GM19468 (cell line): ENCODE data around the gene CACNG5.

Source experiments
- ATAC-seq: cut with Tn5 transposase; IDR thresholded peaks from one replicate; pipeline ENCODE4 v1.9.1; 2021; ENCODE audit warnings: mild to moderate bottlenecking, moderate library complexity, moderate number of reproducible peaks; ENCODE audit not compliant: unreplicated experiment; ENCODE audit errors: extremely low read depth

The CACNG5 gene

DNA sequence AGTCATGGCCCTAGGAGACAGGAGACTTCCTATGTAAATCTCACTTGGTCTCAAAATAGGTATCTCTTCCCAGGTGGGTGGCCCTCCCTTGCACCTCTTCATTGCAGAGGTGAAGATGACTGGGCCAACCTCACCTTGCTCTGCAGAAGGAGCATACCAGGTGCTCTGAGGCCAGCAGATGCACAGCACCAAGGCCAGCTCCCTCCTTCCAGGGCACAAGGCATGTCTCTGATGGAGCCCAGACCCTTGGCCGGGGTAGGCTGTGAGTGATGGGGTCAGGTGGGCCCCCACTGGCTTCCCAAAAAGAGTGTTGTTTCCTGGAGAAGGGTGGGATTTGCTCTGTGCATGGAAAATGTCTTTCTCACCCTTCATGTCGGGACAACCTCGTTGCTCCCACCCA lies 12.8 kb downstream of the CACNG5 start:
- no peak for ATAC-seq

DNA sequence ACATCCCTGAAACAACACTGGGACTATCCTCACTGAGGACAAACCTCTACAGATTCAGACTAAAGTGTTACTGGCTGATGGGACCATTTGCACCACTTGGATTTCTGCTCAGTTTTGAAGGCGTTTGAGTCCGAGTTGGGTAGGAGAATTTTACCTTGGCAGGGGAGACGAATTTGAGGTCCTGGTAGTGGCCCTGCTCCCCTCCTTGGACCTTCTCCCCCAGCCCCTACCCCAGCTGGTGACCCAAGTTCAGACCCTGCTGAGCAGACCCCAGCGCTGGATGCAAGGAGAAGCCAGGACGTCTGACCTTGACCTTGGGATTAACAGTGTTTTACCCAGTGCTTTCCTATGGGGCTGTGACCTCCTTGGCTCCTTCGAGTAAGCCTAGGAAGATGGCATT lies 13.6 kb downstream of the CACNG5 start:
- no peak for ATAC-seq

DNA sequence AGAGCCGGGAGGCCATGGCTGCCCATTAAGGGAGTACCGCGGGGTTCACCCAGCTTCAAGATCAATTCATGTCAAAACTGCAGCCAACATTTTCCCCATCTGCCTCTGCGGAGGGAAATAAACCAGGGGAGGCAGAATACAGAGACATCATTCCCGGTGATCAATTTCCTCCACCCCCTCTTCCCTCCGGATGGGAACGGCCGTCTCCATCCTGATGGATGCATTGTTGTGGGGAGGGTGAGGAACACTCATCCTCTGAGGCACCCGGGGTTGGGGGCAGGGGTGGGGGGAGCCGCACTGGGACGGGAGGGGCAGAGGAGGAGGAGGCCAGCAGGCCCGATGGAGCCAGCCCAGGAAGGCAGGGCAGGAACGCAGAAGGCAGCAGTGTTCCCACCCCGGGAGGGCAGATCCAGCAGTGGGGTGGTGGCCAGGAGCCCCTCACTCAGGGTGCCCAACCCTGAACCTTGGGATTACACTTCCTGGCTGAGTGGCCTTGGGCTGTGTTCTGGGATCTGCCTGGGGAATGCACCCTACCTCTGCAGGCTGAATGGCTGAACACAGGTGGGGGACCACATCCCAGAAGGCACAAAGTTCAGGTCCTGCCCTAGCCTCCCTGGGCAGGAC lies 14.2 kb downstream of the CACNG5 start:
- no peak for ATAC-seq

DNA sequence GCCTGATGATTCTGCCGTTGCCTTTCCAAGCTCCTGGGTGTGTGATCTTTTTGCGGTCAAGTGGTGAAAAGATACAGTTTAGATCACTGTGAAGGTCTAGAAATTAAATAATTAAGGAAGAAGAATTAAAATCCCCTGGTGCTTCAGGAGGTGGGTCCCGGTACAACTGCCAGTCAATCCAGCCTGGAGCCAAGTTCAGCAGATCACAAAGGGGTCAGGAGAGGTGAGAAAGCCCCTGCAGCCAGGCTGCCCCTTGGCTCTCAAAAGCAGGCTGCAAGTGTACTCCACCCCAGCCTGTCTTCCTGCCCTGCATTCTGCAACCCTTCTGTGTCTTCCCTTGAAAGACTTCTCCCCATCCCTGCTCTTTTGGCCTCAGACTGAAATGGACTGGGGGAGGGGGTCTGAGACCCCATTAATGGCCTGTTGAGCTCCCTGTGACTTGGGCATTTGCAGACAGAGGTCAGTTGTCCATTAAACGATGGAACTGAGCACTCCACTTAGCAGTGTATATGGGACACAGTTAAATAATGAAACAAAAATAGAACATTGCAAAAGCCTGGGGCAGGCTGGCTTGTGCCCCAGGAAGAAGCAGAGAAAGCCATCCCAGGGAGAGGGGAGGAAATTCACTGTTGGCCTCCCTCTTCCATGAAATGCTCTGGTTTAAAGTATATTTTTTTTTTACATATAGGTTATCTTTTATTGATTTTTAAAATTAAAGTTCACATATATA lies 15.1 kb downstream of the CACNG5 start:
- ATAC-seq = no peak

DNA sequence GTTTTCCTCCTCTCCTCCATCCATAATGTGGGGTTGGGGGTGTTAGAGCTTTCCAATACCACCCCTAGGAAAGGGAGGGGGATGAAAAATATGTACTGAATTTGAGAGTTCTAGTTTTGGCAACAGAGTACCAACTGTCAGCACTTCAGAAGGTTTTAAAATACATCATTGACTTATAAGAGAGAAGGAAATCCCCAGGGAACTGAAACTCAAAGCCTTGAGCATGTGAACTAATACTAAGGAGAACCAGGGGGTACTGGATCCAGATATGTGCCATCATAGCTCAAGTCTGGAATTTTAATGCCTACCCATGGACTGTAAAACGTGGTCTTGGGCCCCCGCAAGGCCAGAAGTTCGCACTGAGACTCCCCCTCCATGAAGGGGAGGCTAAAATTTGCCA lies 15.8 kb downstream of the CACNG5 start:
- no peak for ATAC-seq

DNA sequence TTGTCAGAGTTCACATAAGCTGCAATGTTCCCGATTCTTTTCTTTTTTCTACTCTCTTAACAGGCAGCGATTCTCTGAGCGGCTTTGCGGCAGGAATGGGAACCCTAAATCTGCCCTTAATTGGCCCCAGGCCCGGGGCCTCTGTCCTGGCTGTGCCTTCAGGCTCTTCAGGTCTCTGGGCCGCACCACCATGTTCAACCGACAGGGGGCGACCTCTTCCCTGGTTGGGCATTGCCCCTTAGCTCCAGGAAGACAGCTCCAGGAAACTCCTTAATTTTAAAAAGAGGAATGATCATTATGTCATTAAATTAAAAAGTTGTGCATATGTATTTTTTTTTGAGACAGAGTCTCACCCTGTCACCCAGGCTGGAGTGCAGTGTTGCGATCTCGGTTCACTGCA lies 20.3 kb downstream of the CACNG5 start:
- no peak for ATAC-seq

DNA sequence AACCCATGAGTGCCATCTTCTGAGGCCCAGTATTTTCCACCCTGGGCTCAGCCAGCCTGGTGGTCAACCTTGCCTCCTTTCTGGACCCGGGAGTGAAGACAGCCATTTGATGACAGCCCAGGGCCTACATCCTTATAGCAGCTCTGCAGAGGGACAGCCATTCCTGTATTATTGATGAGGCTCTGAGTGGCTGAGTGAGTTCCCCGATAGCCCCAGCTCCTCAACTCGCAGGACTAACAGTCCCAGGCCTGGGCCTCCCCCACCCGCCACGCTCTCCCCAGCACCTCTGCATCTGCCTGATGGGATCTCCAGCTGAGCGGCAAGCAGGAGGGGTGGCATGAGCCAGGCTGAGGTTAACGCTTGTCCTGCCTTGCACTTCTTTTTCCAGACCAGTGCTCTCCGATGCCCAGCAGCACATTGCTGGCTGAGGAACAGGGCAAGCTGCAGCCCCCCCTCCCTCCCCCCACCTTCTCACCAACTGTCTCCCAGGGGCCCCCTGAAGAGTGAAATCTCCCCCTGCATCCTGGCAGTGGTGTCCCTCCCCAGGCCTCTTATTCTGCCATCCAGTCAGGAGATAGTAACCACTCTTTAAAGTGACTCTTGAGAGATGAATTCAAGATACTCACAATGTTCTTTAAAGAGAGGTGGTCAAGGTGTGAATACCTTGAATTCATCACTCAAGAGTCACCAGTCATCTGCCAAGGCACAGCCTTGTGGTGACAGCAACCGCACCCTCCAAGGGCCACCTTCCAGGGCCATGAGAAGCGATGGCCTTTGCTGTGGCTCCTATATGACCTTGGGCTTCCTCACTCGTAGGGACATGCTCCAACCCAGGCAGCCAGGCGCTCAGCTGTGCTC lies 23.5 kb downstream of the CACNG5 start:
- ATAC-seq = no peak

DNA sequence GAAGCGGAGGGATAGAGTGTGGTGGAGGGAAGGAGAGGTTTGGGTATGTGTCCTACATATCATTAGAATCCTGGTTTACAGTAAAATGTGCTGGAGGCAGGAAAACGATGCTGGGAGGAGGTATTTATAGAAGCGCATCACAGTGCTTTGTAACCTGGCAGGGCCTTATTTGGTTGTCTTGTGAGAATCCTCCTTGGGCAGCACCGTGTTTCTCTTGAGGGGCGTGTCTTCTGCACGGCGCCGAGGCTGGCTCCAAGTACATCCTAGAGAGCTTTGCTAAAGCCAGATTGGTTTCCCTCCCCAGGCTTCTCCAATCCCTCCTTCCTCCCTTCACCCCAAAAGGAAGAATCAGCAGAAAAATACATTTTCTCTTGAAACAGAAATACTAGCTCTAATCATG lies 24.4 kb downstream of the CACNG5 start:
- ATAC-seq = no peak

DNA sequence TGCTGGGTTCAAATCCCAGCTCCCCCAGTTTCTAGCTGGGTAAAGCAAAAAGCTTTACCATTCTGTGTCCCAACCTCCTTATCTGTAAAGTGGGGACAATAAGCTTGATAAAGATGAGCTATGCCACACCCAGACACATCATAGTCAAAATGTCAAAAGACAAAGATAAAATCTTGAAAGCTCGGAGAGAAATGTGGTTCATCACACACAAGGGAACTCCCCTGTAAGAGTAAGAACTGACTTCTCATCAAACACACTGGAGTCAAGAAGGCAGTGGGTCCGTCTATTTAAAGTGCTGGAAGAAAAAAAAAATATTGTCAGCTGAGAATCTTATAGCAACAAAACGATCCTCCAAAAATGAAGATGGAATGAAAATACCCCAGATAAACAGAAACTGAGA lies 25.3 kb downstream of the CACNG5 start:
- ATAC-seq = no peak

DNA sequence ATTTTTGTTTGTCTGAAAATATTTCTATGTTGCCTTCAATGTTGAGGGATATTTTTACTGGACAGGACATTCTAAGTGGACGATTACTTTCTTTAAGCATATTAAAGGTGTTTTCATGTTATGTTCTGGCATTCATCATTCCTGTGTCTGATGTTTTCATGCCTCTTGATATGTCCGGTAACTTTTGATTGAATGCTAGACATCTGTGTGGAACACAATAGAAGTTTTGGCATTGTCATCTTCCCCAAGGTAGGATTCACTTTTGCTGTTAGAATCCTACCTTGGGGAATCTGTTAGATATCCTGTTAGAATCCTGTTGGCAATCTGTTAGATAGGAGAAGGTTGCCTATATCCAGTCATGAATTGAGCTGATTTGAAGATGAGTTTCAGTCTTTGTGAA lies 28.9 kb downstream of the CACNG5 start:
- ATAC-seq = no peak

DNA sequence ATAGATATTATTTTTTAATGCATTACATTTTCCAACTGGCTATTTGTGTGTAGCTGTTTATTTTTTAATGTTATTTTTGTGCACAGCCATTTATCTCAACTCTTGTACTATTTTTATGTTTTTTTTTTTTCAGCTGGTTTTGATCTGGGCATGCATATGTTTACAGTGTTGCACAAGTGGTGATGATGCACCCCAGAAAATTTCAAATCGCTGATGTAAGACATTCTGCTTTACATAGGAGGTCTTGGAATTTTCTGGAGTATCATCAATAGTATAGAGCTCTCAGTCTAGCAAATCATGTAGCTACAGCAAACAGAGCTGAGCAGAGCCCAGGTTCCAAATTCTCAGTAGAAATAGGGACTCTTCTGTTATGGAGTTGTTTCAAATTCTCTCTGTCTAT lies 30.2 kb downstream of the CACNG5 start:
- no peak for ATAC-seq

DNA sequence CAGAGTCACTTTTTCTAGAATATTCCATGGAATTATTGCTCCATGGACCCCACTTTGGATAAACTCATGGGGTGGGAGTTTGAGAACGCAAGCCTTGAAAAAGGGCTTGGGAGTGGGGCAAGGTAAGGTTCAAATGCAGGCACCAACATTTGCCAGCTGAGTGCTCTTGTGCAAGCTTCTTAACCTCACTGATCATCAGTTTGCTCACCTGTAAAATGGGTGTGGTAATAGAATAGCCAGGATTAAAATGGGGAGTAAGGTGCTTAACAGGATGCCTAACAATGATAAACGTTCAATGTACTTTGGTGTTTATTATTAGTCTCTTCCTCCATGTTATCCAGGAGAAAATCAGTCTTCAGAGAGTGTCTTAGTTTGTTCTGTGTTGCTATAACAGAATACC lies 39.0 kb downstream of the CACNG5 start:
- no peak for ATAC-seq

DNA sequence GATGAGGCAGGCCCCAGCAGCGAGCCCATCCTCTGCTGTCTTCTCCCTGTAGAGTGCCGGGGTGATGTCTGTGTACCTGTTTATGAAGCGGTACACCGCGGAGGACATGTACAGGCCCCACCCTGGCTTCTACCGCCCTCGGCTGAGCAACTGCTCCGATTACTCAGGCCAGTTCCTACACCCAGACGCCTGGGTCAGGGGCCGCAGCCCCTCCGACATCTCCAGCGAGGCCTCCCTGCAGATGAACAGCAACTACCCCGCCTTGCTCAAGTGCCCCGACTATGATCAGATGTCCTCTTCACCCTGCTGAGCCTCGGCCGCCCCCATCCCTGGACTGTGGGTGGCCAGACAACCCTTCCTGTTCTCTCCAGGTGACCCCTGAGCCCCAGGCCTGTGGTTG lies 50.0 kb downstream of the CACNG5 start:
- ATAC-seq = no peak

DNA sequence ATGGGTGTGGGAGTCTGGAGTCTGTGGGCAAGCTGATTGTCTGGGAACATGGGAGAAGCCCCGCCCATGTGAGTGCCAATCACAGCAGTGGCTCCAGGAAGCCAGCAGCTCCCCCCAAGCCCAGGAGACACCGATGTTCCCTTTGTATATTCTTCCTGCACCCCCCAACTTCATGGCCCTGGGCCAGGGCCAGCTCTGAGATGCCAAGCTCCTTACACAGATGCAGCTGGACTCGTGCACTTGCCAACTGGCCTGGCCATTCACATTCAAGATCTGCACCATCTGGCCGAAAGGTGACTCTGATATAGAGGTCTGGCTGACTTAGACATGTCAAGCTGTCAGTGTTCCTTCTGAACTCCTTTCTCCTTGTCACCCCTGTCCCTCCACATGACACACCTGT lies 50.5 kb downstream of the CACNG5 start:
- ATAC-seq = no peak

DNA sequence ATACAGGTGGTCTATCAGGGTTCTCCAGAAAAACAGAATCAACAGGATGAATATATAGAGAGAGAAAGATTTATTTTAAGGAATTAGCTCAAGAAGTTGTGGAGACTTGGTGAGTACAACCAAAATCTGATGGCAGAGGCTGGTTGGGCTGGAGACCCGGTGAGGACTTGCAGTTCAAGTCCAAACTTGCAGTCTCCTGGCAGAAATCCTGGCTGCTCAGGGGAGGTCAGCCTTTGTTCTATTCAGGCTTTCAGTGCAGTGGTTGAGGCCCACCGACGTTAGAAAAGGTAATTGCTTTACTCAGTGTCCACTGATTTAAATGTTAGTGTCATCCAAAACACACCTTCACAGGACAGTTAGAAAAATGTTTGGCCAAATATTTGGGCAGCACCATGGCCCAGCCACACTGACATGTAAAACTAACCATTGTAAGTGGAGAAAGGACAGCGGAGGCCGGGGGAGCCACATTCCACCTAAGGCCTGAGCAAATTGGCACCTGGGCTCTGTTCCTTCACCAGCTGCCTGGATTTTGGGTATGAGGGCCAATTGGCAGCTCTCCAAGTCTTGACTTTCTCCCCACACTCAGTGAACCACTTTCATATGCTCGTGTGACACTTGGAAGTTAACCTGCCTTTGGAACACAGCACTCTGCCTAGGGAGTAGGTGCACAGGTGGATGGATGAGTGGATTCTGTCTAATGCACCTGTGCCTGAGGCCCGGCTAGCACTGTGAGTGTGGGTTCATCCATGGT lies 54.7 kb downstream of the CACNG5 start:
- ATAC-seq = no peak

DNA sequence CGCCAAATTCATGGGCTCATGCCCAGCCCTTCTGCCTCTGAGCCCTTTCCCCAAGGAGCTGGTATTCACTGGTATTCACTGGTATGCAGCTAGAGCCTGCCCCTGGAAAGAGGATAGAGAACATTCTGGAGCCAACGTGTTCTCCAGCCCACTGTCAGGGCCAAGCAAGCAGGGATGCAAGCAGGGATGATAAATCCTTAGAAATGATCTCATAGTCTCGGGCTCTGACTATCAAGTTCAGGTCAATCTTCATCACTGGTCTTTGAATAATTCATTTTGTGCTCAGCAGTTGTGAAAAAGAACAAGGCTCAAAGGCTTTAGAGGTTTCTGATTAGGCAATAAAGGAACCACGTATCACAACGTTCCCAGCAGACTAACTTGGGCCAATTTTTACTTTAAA lies 57.3 kb downstream of the CACNG5 start:
- no peak for ATAC-seq

DNA sequence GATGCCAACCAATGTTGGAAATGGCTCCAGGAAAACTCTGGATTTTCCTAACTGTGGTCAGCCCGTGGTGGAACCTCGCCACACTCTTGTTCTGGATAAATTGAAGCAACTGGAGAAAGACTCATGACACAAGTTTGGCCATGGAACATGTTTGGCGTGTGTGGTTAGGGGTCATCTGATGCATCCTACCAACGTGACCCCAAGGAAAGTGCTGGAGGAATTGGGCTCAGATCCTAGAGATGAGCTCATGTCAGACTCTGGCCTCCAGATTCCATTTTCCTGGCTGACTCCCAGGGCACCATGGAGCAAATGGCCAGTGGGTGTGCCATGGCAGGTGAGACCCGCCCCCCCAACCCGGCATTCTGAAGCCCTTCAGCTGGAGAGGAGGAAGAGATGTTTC lies 58.5 kb downstream of the CACNG5 start:
- no peak for ATAC-seq

DNA sequence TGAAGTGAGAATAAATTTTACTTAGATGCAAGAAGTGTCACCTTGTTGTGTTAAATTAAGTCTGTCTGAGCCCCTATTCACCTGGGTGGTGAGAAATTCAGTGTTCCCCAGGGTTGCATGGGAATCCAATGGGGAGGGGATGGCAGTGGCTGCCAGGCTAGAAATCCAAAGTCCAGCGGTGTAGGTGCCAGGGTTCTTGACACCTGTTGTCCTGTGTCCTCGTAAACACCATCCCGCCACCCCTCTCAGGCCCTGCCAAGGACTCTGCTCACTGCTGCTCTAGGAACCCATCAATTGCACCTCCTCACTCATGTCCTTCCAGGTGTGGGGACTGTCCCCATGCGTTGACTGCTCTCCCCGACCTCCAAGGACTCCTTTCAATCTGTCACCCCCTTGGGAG lies 58.9 kb downstream of the CACNG5 start:
- ATAC-seq = no peak

DNA sequence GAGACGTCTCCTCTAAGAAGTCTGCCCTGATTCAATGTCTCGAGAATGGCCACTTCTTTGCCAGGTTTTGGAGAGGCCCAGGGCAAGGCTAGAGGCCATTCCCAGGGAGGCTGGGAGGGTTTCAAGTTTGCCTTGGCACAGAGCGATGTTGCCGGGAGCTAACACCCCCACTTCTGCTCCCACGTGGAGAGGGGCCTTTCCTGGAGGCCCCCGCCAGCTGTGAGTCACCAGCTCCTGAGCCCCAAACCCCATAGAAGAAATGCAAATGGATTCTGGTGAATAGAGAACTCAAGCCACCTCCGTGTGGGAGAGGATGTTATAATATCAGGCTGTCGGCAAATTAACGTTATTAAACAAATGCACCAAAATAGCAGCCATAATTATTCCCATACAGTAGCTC lies 62.2 kb downstream of the CACNG5 start:
- ATAC-seq = no peak

DNA sequence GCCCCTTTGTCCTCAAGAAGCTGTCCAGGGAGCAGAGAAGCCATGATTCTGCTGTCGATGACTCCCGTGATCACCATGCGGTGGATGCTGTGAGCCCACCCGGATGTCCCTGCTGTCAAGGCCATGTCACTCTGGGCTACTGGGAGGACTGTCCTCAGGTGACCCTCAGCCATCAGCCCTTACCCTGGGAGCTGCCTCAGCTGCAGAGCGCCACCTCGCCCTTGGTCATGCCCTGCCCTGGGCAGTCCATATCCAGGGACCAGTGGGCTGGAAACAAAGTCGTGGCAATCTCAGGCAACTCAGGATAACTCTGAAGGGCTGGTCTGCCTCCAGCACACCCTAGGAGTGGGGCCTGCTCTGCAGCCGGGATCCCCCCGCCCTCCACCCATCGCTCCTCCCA lies 63.6 kb downstream of the CACNG5 start:
- no peak for ATAC-seq
